Panc1 (cell line): ENCODE results near the gene BCAS3.

Source experiments
- CTCF ChIP-seq: fragments of 450-650 bp; IDR thresholded peaks from 2 replicates; pipeline ENCODE4 v1.5.1; 2017; ENCODE audit warnings: mild to moderate bottlenecking
- REST ChIP-seq, 2 experiments: IDR thresholded peaks; 2 replicates each; pipeline ENCODE4 v1.6.1; 2011 to 2012; ENCODE audit warnings: low read depth in 2 of 2, control low read depth in 1 of 2, low read length in 1 of 2, mild to moderate bottlenecking in 1 of 2, moderate library complexity in 1 of 2; ENCODE audit not compliant: insufficient read depth in 1 of 2

- TF ChIP-seq CTCF (no peak), REST (IDR thresholded peaks at IDR 0.05; ENCODE audit: insufficient read depth in 1 of 2, low read depth in 2 of 2, low read length in 1 of 2) (no peak)
Measured at GRCh38 chr17:60770946-60771422, 93.3 kb downstream of the BCAS3 start.
